ENCODE data around the gene SNX7. TPM values are rescaled to one million over a fixed set of nuclear protein-coding genes. Genes with fewer than 3 reads are reported as not detected.

SNX7 gene
- total and polyA plus RNA-seq, 7 donors: 1.6 to 4.1 (median 1.8) TPM

DNA sequence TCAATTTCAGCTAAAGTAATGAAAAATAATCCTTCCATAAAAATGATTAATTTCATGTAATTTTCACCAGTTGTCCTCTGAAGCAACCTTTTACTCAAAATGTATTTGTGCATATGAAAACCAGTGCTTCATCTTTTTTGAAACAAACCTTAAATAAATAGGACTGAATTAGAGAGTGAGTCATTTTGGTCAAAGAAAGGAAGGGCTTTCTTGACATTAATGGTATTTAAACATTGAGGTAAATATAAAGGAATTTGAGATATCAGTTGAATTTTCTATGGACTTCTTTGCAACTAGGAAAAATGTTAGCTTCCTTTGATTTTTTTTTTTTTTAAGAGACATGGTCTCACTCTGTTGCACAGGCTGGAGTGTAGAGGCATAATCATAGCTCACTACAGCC is 38.7 kb downstream of the SNX7 start:
- ATAC-seq (no peak), DNase-seq (no peak)
- H3K4me1 ChIP-seq: no peaks in the 10 kb centered on the region
- no peak overlapping the region for H3K4me3 ChIP-seq
- H3K27ac ChIP-seq: no peak overlapping the region
- intact Hi-C loops (cut with DNase I): no loop called here
- no peaks in the 10 kb centered on the region for H3K27me3 ChIP-seq (ENCODE audit: insufficient read depth in 3 of 3, low read length in 2 of 3)
- H3K36me3 ChIP-seq (ENCODE audit: insufficient read depth in 1 of 2, low read depth in 1 of 2): no peaks in the 10 kb centered on the region
- TF ChIP-seq, protein P1, sequence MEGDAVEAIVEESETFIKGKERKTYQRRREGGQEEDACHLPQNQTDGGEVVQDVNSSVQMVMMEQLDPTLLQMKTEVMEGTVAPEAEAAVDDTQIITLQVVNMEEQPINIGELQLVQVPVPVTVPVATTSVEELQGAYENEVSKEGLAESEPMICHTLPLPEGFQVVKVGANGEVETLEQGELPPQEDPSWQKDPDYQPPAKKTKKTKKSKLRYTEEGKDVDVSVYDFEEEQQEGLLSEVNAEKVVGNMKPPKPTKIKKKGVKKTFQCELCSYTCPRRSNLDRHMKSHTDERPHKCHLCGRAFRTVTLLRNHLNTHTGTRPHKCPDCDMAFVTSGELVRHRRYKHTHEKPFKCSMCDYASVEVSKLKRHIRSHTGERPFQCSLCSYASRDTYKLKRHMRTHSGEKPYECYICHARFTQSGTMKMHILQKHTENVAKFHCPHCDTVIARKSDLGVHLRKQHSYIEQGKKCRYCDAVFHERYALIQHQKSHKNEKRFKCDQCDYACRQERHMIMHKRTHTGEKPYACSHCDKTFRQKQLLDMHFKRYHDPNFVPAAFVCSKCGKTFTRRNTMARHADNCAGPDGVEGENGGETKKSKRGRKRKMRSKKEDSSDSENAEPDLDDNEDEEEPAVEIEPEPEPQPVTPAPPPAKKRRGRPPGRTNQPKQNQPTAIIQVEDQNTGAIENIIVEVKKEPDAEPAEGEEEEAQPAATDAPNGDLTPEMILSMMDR (IDR thresholded peaks at IDR 0.05): no peak
- H3K9me3 ChIP-seq: no peaks in the 10 kb centered on the region

GRCh38 chr1:98702976-98703375 is 41.5 kb downstream of the SNX7 start:
- Histone ChIP-seq H3K27me3 (ENCODE audit: insufficient read depth in 3 of 3, low read length in 2 of 3) (no peaks in the 10 kb centered on the region), H3K4me3 (no peak overlapping the region), H3K4me1 (no peaks in the 10 kb centered on the region), H3K27ac (no peak overlapping the region), H3K9me3 (no peaks in the 10 kb centered on the region), H3K36me3 (ENCODE audit: insufficient read depth in 1 of 2, low read depth in 1 of 2) (no peaks in the 10 kb centered on the region)
- TF ChIP-seq, protein P1 (IDR thresholded peaks at IDR 0.05): no peak
- WGBS, 3 donors: 90 to 100% (median 95%) methylated on average over 1 of the region's 1 CpG
- intact Hi-C loops (cut with DNase I): no loop called here
- DNase-seq (no peak), ATAC-seq (no peak)

DNA sequence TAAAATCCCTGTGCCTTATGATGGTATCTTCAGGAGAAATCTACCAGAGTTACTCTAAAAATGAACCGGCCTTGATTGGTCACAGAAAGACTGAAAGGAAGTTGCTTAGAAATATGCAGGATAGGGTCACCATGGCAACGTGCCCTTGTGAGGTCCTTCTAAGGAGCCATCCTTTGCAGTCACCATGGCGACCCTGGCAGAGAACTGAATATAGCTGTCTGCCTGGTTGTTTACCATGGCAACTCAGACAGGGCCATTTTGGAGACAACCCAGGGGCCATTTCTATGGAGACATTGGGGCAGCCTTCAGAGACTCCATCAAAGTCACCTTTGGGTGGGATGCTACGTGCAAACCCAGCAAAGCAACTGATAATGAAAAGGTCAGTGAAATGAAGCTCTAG is 43.0 kb downstream of the SNX7 start:
- Histone ChIP-seq H3K9me3 (no peaks in the 10 kb centered on the region), H3K4me1 (no peaks in the 10 kb centered on the region), H3K27me3 (ENCODE audit: insufficient read depth in 3 of 3, low read length in 2 of 3) (no peaks in the 10 kb centered on the region), H3K36me3 (ENCODE audit: insufficient read depth in 1 of 2, low read depth in 1 of 2) (no peaks in the 10 kb centered on the region), H3K27ac (no peak overlapping the region), H3K4me3 (no peak overlapping the region)
- no peak for ATAC-seq
- WGBS, 3 donors: 81 to 93% (median 87%) methylated on average over 4 of the region's 4 CpGs
- intact Hi-C loops (cut with DNase I): no loop called here
- peak in 1 of 2 donors; percentile 26 for DNase-seq
- TF ChIP-seq, protein P1 (IDR thresholded peaks at IDR 0.05): no peak

- 98% methylated on average over 1 of the region's 1 CpG for WGBS, 3 donors
- H3K27me3 ChIP-seq (ENCODE audit: insufficient read depth in 3 of 3, low read length in 2 of 3): no peaks in the 10 kb centered on the region
- H3K36me3 ChIP-seq (ENCODE audit: insufficient read depth in 1 of 2, low read depth in 1 of 2): no peaks in the 10 kb centered on the region
- H3K4me3 ChIP-seq: no peak overlapping the region
- no peak overlapping the region for H3K27ac ChIP-seq
- H3K4me1 ChIP-seq: no peaks in the 10 kb centered on the region
- no peak for ATAC-seq
- no peak for DNase-seq
- intact Hi-C loops (cut with DNase I): no loop called here
- H3K9me3 ChIP-seq: no peaks in the 10 kb centered on the region
- TF ChIP-seq, protein P1 (IDR thresholded peaks at IDR 0.05): no peak
These were observed 43.5 kb downstream of the SNX7 start for GRCh38 chr1:98704971-98705370.

DNA sequence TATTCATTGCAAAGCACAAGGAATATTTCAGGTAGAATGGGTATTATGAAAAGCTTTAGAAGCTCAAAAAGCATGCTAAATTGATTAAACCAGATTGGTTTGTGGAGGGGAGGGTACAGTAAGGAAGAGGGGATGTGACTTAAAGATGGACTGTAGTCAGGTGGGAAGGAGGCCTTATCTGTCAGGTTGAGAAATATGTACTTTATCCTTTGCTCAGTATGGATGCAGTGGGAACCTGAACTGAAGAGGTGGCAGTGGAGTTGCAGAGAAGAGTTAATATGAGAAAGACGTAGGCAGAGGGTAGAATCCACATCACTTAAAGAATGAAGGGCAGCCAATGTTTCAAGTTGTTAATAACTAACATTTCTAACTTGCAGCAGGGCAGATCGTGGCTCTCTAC is 44.1 kb downstream of the SNX7 start:
- 90 to 97% (median 97%) methylated on average over 2 of the region's 2 CpGs for WGBS, 3 donors
- Histone ChIP-seq H3K4me1 (no peaks in the 10 kb centered on the region), H3K27ac (no peak overlapping the region), H3K4me3 (no peak overlapping the region), H3K27me3 (ENCODE audit: insufficient read depth in 3 of 3, low read length in 2 of 3) (no peaks in the 10 kb centered on the region), H3K9me3 (no peaks in the 10 kb centered on the region), H3K36me3 (ENCODE audit: insufficient read depth in 1 of 2, low read depth in 1 of 2) (no peaks in the 10 kb centered on the region)
- ATAC-seq: no peak
- TF ChIP-seq, protein P1 (IDR thresholded peaks at IDR 0.05): no peak
- no peak for DNase-seq
- intact Hi-C loops (cut with DNase I): no loop called here

Data from psoas muscle (tissue), 8 donors.